GM21423 (cell line): ENCODE results near the gene EDEM3.

Experiments used
- ATAC-seq: cut with Tn5 transposase; IDR thresholded peaks from one replicate; pipeline ENCODE4 v1.9.1; 2021; ENCODE audit warnings: mild to moderate bottlenecking, moderate library complexity; ENCODE audit not compliant: unreplicated experiment

Gene EDEM3

GRCh38 chr1:184640505-184640904, 114.2 kb downstream of the EDEM3 start:
- no peak for ATAC-seq
